NCI-H1417 treated with DMSO at 0.1 percent for 48 hours (cell line): ENCODE data around the gene WNT7B.

Experiments
- DNase-seq: peaks from one replicate; lab custom pipeline; 2025; lab: John Stamatoyannopoulos, UW

WNT7B gene

GRCh38 chr22:45971408-45972028 is 5.4 kb downstream of the WNT7B start:
- no peak for DNase-seq

DNA sequence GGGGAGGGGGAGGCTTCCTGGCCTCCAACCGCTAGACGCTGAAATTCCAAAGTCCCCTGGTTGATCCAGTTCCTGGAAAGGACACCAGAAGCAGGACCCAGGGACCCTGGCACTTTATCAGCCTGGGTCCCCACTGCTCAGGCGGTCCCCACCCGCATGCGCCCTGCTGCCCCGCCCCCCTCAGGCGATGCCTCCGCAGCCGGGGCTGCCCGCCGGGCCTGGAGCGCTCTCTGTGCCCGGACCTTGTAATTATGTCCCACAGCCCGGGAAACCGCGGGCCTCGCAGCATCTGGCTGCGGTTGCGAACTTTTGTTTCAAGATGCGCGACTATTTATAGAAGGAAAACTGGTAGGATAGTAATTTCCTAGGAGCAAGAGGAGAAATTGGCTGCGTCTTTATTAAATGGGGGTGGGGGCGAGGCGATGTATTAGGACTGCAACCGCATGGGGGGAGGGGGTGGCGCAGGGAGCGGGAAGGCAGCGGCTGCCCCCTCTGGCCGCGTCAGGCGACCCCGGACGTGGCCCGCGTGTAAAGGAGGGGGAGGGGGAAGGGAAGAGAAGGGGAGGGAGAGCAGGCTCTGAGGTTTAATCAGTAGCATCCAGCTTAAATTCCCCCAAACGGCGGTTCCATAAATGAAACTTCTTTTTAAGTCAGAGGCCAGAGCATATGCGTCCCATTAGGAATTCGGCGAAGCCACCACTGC is 6.1 kb downstream of the WNT7B start:
- DNase-seq: no peak

- DNase-seq: no peak
These were observed 7.0 kb downstream of the WNT7B start for GRCh38 chr22:45969801-45970470.

DNA sequence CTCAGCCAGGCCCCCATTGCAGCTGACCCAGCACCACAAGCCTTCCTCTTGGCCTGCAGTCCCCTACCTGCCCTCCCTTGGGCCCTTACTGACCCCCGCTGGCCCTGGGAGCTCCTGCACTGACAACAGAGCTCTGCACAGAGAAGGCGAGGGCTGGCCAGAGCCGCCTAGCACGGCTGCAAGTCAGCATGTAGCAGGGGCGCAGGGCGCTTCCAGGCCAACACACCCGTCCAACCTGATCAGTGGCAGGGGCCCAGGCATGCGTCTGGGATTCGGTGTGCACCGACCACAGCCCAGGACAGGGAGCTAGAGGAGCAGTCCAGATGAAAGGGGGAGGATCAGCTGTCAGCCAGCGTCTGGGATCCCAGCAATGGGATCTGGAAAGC is 7.6 kb downstream of the WNT7B start:
- no peak for DNase-seq

- no peak for DNase-seq
These were observed 8.1 kb downstream of the WNT7B start for GRCh38 chr22:45968751-45969413.

DNA sequence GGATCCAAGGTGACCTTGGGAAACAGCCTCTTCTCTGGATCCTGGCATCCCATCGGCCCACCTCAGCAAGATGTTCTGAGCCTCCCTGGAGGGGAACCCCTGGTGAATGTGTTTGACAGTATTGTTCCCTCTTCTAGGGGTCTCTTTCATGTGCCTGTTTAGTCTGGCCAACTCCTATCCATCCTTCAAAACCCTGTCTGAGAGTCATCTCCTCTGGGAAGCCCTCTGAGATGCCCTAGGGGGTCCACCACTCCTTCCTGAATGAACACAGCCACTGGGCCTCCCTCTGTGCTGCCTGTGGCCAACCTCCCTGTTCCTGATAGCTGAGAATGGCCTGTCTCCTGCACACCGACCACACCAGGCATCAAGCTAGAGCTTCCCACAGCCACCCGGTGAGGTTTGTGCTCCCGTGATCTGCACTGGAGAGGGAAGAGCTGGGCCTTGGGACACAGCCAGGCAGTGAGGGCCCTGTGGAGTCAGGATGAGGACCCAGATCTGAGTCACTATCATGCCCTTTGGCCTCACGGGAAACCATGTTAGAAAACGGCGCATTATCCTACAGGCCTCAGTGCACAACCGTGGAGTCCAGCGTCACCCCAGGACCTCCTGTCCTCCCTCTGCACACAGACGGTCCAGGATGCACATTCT is 8.8 kb downstream of the WNT7B start:
- no peak for DNase-seq

DNA sequence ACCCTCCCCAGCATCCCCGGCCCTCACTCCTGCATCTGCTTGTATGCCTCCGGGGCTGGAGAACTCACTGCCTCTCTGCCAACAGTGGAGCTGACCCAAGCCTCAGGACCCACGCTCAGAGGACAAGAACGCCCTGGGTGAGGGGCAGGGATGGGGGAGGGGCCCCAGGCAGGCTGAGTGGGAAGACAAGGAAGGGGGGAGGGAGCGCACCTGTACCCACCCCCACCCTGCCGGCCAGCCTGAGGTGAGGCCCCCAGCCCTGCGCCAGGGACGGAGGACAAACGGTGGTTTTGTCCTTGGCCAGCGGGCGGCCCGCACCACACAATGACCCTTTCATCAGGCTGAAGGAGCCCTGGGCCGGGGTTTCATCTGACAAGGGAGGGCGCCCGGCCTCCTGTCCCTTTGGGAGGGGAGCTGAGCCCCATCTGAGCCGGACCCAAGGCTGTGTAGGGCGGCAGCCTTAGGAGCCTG is 10.0 kb downstream of the WNT7B start:
- no peak for DNase-seq

DNA sequence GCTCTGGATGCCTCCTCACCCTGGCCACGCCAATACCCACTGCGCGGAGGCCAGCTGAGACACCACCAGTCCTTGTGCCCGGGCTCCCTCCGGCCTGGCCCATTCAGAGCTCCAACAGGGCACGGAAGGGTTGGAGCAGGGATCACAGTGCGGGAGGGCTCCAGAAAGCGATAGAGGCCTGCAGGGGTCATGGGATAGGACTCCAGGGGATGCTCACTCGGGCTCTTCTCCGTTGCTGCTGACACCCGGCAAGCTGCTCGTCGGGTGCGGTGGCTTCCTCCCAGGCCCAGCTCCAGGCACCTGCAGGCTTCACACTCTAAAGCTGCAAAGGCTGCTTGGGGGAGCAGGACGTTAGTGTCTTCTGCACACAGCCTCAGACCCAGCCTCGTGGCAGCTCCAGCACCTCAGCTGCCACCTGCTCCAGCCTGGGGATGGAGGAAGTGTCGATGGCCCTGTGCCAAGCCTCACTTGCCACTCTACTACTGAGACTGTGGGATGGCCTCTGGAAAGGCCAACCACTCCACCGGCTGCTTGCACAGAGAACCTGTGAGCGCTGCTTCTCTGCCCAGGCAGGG is 10.6 kb downstream of the WNT7B start:
- peak; percentile 27 for DNase-seq

DNA sequence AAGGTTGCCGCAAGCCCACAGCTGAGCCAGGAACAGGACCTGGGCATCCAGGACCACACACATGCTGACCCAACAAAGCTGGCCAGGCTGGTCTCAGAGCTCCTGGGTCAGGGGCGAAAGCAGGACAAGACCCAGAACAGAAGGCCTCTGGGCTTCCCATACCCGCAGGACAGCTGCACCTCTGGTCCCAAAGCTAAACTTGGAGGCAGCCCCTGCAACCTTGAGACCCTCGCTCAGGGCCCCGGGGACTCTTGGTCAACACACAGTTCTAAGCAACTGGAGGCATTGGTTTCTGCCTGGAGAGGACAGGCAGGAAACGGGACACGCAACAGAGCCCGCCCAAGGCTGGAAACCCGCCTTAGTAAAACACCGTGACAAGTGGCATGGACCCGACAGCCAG is 11.4 kb downstream of the WNT7B start:
- no peak for DNase-seq

- DNase-seq: no peak
These were observed 11.9 kb downstream of the WNT7B start for GRCh38 chr22:45964926-45965527.

DNA sequence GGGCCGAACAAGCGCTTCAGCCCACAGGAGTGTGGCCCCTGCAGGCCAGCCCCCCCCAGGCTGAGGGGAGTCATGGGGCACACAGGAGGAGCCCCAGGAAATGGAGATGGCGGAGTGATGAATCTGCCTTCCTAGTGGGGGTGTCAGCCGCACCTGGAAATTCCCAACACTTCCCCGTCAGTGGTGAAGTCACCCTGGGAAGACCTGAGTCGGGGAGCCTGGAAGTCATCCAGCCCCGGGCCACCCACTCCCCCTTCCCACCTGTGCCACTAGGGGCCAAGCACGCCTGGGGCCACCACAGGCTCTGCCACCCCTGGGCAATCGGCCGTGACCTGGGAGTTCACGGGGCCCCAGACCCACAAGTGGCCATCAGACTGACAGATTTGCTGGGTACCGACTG is 12.6 kb downstream of the WNT7B start:
- DNase-seq: no peak

- DNase-seq: no peak
These were observed 13.1 kb downstream of the WNT7B start for GRCh38 chr22:45963821-45964220.

- DNase-seq: no peak
These were observed 14.1 kb downstream of the WNT7B start for GRCh38 chr22:45962756-45963324.

- no peak for DNase-seq
These were observed 14.6 kb downstream of the WNT7B start for GRCh38 chr22:45962434-45962718.

GRCh38 chr22:45961679-45962433 is 15.1 kb downstream of the WNT7B start:
- no peak for DNase-seq

DNA sequence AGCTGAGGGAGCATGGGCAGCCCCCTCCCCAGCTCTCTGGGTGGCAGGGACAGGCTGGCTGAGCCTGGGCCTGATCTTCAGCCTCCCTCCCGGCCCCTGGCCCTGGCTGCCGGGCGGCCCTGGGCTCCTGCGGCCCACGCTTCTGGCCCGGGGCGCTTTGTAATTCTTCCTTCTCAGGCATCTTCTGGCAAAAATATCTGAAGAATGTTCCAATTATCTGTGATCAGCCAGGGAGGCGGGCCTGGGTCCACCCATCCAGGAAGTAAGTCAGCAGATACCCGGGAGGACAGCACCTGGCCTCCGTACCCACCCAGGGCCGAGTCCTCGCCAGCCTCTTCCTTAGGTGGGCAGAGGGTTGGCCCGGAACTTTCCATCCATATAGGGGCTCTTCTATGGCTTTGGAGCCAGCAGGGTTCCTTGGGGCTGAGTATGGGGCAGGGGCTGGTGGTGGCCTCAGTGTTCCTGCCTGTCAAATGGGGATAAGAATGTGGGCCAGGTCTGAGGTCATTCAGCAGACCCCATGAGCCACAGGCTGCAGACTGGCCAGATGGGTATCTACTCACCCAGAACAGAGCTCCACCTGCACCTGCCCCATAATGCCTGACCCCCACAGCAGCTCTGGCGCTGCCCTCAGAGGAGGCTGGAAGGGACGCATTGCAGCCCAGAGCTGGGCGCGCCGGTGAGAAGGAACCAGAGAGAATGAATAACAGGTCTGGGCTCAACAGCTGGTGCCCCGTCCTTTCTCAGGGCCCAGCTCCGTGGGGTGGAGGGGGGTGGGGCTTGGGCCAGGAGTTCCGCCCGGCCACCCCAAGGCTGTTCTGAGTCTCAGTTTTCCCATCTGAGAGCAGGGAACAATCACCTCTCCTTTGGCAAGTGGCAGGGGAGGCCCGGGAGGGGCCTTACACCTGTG is 16.2 kb downstream of the WNT7B start:
- no peak for DNase-seq

DNA sequence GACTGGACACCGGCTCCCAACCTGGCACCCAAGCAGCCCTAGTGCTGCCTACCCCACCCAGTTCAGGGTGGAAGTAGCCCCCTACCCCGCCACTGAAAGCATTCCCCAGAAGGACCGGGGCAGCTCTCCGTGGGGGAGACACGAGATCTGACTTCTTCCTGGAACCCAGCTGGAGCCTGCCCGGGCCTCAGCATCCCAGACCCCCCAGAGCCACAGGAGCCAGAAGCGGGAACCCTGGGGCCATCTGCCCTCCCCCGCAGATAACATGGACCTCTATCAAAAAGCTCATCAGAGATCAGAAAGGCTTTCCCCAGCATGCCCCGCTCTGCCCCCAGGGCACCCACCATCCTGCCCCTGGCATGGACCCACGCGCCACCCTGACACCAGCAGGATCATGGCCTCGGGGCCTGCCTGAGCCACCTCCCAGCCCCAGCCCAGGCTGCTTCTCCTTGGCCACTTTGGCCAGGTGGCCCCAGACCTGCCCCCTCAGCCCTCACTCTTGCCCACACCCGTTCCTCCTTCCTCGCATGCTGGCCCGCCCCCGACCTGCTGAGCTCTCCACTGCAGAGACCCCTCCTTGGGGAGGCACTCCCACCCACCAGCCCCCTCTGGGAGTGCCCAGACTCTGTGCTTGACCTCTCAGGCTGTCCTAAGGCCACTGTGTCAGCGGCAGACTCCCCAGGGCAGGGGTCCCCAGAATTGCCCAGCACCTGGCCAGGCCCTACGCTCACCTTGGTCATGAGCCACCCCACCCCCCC is 17.1 kb downstream of the WNT7B start:
- DNase-seq: no peak

DNA sequence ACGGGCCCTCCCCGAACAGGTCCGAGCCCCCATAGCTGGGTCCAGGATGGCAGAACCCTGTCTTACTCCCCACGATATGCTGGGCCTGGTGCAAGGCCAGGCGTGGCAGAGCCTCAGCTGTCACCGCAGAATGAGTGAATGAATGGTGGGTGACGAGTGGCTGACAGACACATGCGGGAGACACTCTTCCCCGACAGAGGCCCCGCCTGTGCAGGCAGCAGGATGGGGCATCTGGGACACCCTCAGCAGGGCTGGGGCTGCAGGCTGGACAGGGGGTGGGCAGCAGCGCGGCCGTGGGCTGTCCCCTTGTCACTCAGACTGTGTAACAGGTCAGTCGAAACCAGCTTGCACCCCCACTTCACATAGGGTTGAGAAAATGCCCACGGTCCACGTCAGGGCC is 18.0 kb downstream of the WNT7B start:
- no peak for DNase-seq

- no peak for DNase-seq
These were observed 19.1 kb downstream of the WNT7B start for GRCh38 chr22:45957826-45958225.
